ENCODE measurements around the gene DIS3.
A peak's percentile ranks its signal among the peaks of the same experiment; 100 is the strongest.
"Not testable (repeated sequence)": the region's sequence is repeated elsewhere in the genome, so short reads cannot be mapped to it uniquely, and the experiment has no call there.

Gene DIS3

GRCh38 chr13:72745260-72745659, 36.4 kb downstream of the DIS3 start:
- DNase-seq, result no peak

GRCh38 chr13:72740015-72740414, 41.7 kb downstream of the DIS3 start:
- no peak for DNase-seq

- DNase-seq, result no peak
Observed at GRCh38 chr13:72737033-72737432, 44.7 kb downstream of the DIS3 start.

- no peak for DNase-seq
Observed at GRCh38 chr13:72728290-72728605, 53.5 kb downstream of the DIS3 start.

- peak; percentile 96 for DNase-seq
Observed at GRCh38 chr13:72727417-72728289, 54.0 kb downstream of the DIS3 start, which contains the start of the genes BORA and MZT1. Gene BORA (plus strand): TSS chr13:72727923. CDS start chr13:72728941, 1,018 bp downstream. Gene MZT1 (minus strand): TSS chr13:72727629. CDS start chr13:72727602, 27 bp downstream.

- DNase-seq, result peak; percentile 66
Observed at GRCh38 chr13:72726726-72727416, 54.8 kb downstream of the DIS3 start.

- DNase-seq, result not testable (repeated sequence)
Observed at GRCh38 chr13:72726185-72726584, 55.5 kb downstream of the DIS3 start.

- DNase-seq, result no peak
Observed at GRCh38 chr13:72716776-72717175, 64.9 kb downstream of the DIS3 start.

Measured in activated CD4-positive, alpha-beta T cell treated with anti-CD3 and anti-CD28 coated beads for 48 hours (primary cell).